Dendritic cell treated with granulocyte-macrophage colony-stimulating factor and Interleukin-4, amounts not matched to agents 40 ng/mL and 50 ng/mL, for 4 days (primary cell): Measurements from ENCODE around the gene TACC3.

Source experiments
- H3K27ac Mint-ChIP-seq: one replicate; pipeline ENCODE4 v1.8.0; 2022; ENCODE audit warnings: mild to moderate bottlenecking, mixed read lengths
- H3K27me3 Mint-ChIP-seq: one replicate; pipeline ENCODE4 v1.8.0; 2022; ENCODE audit warnings: mild to moderate bottlenecking, mixed read lengths
- H3K36me3 Mint-ChIP-seq: one replicate; pipeline ENCODE4 v1.8.0; 2022; ENCODE audit warnings: low read depth, mixed read lengths
- H3K4me1 Mint-ChIP-seq: one replicate; pipeline ENCODE4 v1.8.0; 2022; ENCODE audit warnings: low read depth, mixed read lengths
- H3K4me3 Mint-ChIP-seq: one replicate; pipeline ENCODE4 v1.8.0; 2022; ENCODE audit warnings: mild to moderate bottlenecking, moderate library complexity, mixed read lengths
- H3K9me3 Mint-ChIP-seq: one replicate; pipeline ENCODE4 v1.8.0; 2022; ENCODE audit warnings: mixed read lengths
- intact Hi-C: fragments of 100-400 bp; cut with micrococcal nuclease; formaldehyde crosslinking; loops from one replicate; pipeline ENCODE4 v1.15.0; 2022

Gene TACC3

GRCh38 chr4:1713003-1713851 lies 8.1 kb upstream of the TACC3 start:
- H3K27me3 Mint-ChIP-seq = no peaks in the 10 kb centered on the region
- peaks cover 74% of the 10 kb centered on the region for H3K36me3 Mint-ChIP-seq
- H3K4me3 Mint-ChIP-seq = peak overlapping the region; percentile 82
- no peaks in the 10 kb centered on the region for H3K9me3 Mint-ChIP-seq
- H3K27ac Mint-ChIP-seq = peak overlapping the region; percentile 95
- intact Hi-C loops = loop anchor here (2.0 to 10.0 kb wide), 3 partner anchors 14 to 292 kb away; partner anchors contain the start of gene NELFA
- peaks cover 80% of the 10 kb centered on the region for H3K4me1 Mint-ChIP-seq

- intact Hi-C loops = loop anchor here (10.0 kb wide), 2 partner anchors 130 to 290 kb away; partner anchors contain the start of gene NELFA
- Mint-ChIP-seq H3K27ac (peak overlapping the region; percentile 74), H3K36me3 (peaks cover 75% of the 10 kb centered on the region), H3K9me3 (no peaks in the 10 kb centered on the region), H3K4me1 (peaks cover 82% of the 10 kb centered on the region), H3K27me3 (no peaks in the 10 kb centered on the region), H3K4me3 (no peak overlapping the region)
These were observed 6.9 kb upstream of the TACC3 start for GRCh38 chr4:1714303-1715001.

- intact Hi-C loops = loop anchor here (10.0 kb wide), 2 partner anchors 130 to 290 kb away; partner anchors contain the start of gene NELFA
- no peaks in the 10 kb centered on the region for H3K9me3 Mint-ChIP-seq
- peaks cover 75% of the 10 kb centered on the region for H3K36me3 Mint-ChIP-seq
- peaks cover 82% of the 10 kb centered on the region for H3K4me1 Mint-ChIP-seq
- no peaks in the 10 kb centered on the region for H3K27me3 Mint-ChIP-seq
- peak overlapping the region; percentile 74 for H3K27ac Mint-ChIP-seq
- H3K4me3 Mint-ChIP-seq = peak overlapping the region; percentile 45
These were observed 6.1 kb upstream of the TACC3 start for GRCh38 chr4:1715002-1715758.

- H3K36me3 Mint-ChIP-seq = peaks cover 74% of the 10 kb centered on the region
- no peaks in the 10 kb centered on the region for H3K9me3 Mint-ChIP-seq
- no peak overlapping the region for H3K4me3 Mint-ChIP-seq
- peaks cover 75% of the 10 kb centered on the region for H3K4me1 Mint-ChIP-seq
- H3K27ac Mint-ChIP-seq = peak overlapping the region; percentile 74
- H3K27me3 Mint-ChIP-seq = no peaks in the 10 kb centered on the region
- intact Hi-C loops = loop anchor here (10.0 kb wide), 2 partner anchors 132 to 288 kb away; partner anchors contain the start of gene NELFA
These were observed 5.0 kb upstream of the TACC3 start for GRCh38 chr4:1716065-1716945.

GRCh38 chr4:1717129-1718094 lies 3.9 kb upstream of the TACC3 start:
- peaks cover 79% of the 10 kb centered on the region for H3K4me1 Mint-ChIP-seq
- H3K27me3 Mint-ChIP-seq = no peaks in the 10 kb centered on the region
- intact Hi-C loops = loop anchor here (10.0 kb wide), 2 partner anchors 133 to 287 kb away; partner anchors contain the start of gene NELFA
- H3K4me3 Mint-ChIP-seq = no peak overlapping the region
- H3K27ac Mint-ChIP-seq = peak overlapping the region; percentile 74
- peaks cover 77% of the 10 kb centered on the region for H3K36me3 Mint-ChIP-seq
- H3K9me3 Mint-ChIP-seq = no peaks in the 10 kb centered on the region

- H3K4me3 Mint-ChIP-seq = no peak overlapping the region
- H3K4me1 Mint-ChIP-seq = peaks cover 84% of the 10 kb centered on the region
- H3K9me3 Mint-ChIP-seq = no peaks in the 10 kb centered on the region
- no peaks in the 10 kb centered on the region for H3K27me3 Mint-ChIP-seq
- no peak overlapping the region for H3K27ac Mint-ChIP-seq
- peaks cover 72% of the 10 kb centered on the region for H3K36me3 Mint-ChIP-seq
- intact Hi-C loops = loop anchor here (10.0 kb wide), 2 partner anchors 133 to 287 kb away; partner anchors contain the start of gene NELFA
These were observed 3.0 kb upstream of the TACC3 start for GRCh38 chr4:1718095-1718850.

- Mint-ChIP-seq H3K27me3 (no peaks in the 10 kb centered on the region), H3K4me1 (peaks cover 84% of the 10 kb centered on the region), H3K4me3 (peak overlapping the region; percentile 96), H3K36me3 (peaks cover 83% of the 10 kb centered on the region), H3K9me3 (no peaks in the 10 kb centered on the region), H3K27ac (peak overlapping the region; percentile 97)
- intact Hi-C loops = loop anchor here (10.0 kb wide), 1 partner anchor 376 kb away; the partner anchor contains the start of gene UVSSA
These were observed 948 bp upstream of the TACC3 start for GRCh38 chr4:1720163-1720983.

GRCh38 chr4:1721666-1722550 lies 587 bp downstream of the TACC3 start:
- peaks cover 84% of the 10 kb centered on the region for H3K4me1 Mint-ChIP-seq
- intact Hi-C loops = loop anchor here (1.0 to 10.0 kb wide), 2 partner anchors 10 to 377 kb away; partner anchors contain the start of genes SLBP and UVSSA
- H3K36me3 Mint-ChIP-seq = peaks cover 83% of the 10 kb centered on the region
- H3K27me3 Mint-ChIP-seq = no peaks in the 10 kb centered on the region
- peak overlapping the region; percentile 93 for H3K4me3 Mint-ChIP-seq
- peak overlapping the region; percentile 96 for H3K27ac Mint-ChIP-seq
- no peaks in the 10 kb centered on the region for H3K9me3 Mint-ChIP-seq

- Mint-ChIP-seq H3K9me3 (no peaks in the 10 kb centered on the region), H3K4me3 (peak overlapping the region; percentile 93), H3K27ac (peak overlapping the region; percentile 96), H3K4me1 (peaks cover 88% of the 10 kb centered on the region), H3K27me3 (no peaks in the 10 kb centered on the region), H3K36me3 (peaks cover 78% of the 10 kb centered on the region)
- intact Hi-C loops = loop anchor here (10.0 kb wide), 1 partner anchor 378 kb away; the partner anchor contains the start of gene UVSSA
These were observed 1.3 kb downstream of the TACC3 start for GRCh38 chr4:1722551-1723118.
